ENCODE measurements around the gene GEMIN4. TPM values are rescaled to one million over a fixed set of nuclear protein-coding genes. Genes with fewer than 3 reads are reported as not detected.
A peak's percentile ranks its signal among the peaks of the same experiment; 100 is the strongest.
"Not testable (repeated sequence)": the region's sequence is repeated elsewhere in the genome, so short reads cannot be mapped to it uniquely, and the experiment has no call there.

Gene GEMIN4
- total and polyA plus RNA-seq, 7 donors, result 7.2 to 21.9 (median 12.6) TPM

GRCh38 chr17:795276-795675, 43.2 kb upstream of the GEMIN4 start:
- peak in 1 of 2 donors; percentile 50 for DNase-seq

GRCh38 chr17:794876-795275, 42.8 kb upstream of the GEMIN4 start:
- whole genome bisulfite sequencing, 3 donors, result 3 to 4% (median 3%) methylated on average over 18 of the region's 18 CpGs
- Histone ChIP-seq H3K9me3 (no peaks in the 10 kb centered on the region), H3K4me1 (peaks cover 28% of the 10 kb centered on the region), H3K27me3 (ENCODE audit: insufficient read depth in 3 of 3, low read length in 2 of 3) (no peaks in the 10 kb centered on the region), H3K4me3 (peak overlapping the region; percentile 61), H3K27ac (peak overlapping the region; percentile 30), H3K36me3 (ENCODE audit: insufficient read depth in 1 of 2, low read depth in 1 of 2) (peaks cover 0 to 34% of the 10 kb centered on the region in 2 donors)
- intact Hi-C loops (cut with DNase I), result loop anchor here (1.0 to 10.0 kb wide), 5 partner anchors 52 to 262 kb away; no protein-coding TSS in a partner anchor
- TF ChIP-seq, protein P1, sequence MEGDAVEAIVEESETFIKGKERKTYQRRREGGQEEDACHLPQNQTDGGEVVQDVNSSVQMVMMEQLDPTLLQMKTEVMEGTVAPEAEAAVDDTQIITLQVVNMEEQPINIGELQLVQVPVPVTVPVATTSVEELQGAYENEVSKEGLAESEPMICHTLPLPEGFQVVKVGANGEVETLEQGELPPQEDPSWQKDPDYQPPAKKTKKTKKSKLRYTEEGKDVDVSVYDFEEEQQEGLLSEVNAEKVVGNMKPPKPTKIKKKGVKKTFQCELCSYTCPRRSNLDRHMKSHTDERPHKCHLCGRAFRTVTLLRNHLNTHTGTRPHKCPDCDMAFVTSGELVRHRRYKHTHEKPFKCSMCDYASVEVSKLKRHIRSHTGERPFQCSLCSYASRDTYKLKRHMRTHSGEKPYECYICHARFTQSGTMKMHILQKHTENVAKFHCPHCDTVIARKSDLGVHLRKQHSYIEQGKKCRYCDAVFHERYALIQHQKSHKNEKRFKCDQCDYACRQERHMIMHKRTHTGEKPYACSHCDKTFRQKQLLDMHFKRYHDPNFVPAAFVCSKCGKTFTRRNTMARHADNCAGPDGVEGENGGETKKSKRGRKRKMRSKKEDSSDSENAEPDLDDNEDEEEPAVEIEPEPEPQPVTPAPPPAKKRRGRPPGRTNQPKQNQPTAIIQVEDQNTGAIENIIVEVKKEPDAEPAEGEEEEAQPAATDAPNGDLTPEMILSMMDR (IDR thresholded peaks at IDR 0.05), result peak; percentile 88
- ATAC-seq (peak; percentile 77 to 86 (median 82)), DNase-seq (peak; percentile 85 to 93)

More at GRCh38 chr17:795276-795675, 43.2 kb upstream of the GEMIN4 start:
- peak in 3 of 4 donors; percentile 25 to 32 (median 31) for ATAC-seq
- H3K4me3 ChIP-seq, result peak overlapping the region; percentile 61
- intact Hi-C loops (cut with DNase I), result loop anchor here (1.0 to 10.0 kb wide), 5 partner anchors 52 to 262 kb away; no protein-coding TSS in a partner anchor
- H3K27me3 ChIP-seq (ENCODE audit: insufficient read depth in 3 of 3, low read length in 2 of 3), result no peaks in the 10 kb centered on the region
- WGBS, 3 donors, result 26 to 50% (median 30%) methylated on average over 14 of the region's 14 CpGs
- H3K4me1 ChIP-seq, result peaks cover 28% of the 10 kb centered on the region
- H3K36me3 ChIP-seq (ENCODE audit: insufficient read depth in 1 of 2, low read depth in 1 of 2), result peaks cover 0 to 32% of the 10 kb centered on the region in 2 donors
- no peaks in the 10 kb centered on the region for H3K9me3 ChIP-seq
- TF ChIP-seq, protein P1 (IDR thresholded peaks at IDR 0.05), result no peak
- H3K27ac ChIP-seq, result peak overlapping the region; percentile 30

DNA sequence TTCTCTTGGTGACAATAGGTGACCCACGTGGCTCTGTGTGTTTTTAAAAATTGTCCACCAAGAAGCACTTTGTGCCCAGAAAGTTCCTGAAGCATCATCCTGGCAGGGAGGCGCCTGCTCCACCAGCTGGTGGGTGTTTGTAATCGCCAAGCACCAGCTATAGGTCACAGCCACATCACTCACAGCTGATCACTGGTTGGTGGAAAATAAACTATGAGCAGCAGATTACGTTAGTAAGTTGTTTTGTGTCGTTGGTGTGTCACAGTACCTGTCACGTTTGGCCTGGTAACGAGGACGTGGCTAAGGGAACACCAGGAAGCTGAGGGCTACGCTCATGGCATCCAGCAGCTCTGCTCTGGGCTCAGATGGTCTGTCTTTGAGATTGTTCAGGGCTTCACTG, 40.2 kb upstream of the GEMIN4 start:
- Histone ChIP-seq H3K4me1 (peaks cover 17% of the 10 kb centered on the region), H3K27ac (no peak overlapping the region), H3K4me3 (no peak overlapping the region), H3K36me3 (ENCODE audit: insufficient read depth in 1 of 2, low read depth in 1 of 2) (peaks cover 0 to 56% of the 10 kb centered on the region in 2 donors), H3K9me3 (no peaks in the 10 kb centered on the region), H3K27me3 (ENCODE audit: insufficient read depth in 3 of 3, low read length in 2 of 3) (no peaks in the 10 kb centered on the region)
- WGBS, 3 donors, result 75 to 79% (median 77%) methylated on average over 9 of the region's 9 CpGs
- no peak for ATAC-seq
- intact Hi-C loops (cut with DNase I), result loop anchor here in 1 of 2 donors (10.0 kb wide), 1 partner anchor 93 kb away; no protein-coding TSS in a partner anchor
- TF ChIP-seq, protein P1 (IDR thresholded peaks at IDR 0.05), result no peak
- DNase-seq, result peak in 1 of 2 donors; percentile 12

DNA sequence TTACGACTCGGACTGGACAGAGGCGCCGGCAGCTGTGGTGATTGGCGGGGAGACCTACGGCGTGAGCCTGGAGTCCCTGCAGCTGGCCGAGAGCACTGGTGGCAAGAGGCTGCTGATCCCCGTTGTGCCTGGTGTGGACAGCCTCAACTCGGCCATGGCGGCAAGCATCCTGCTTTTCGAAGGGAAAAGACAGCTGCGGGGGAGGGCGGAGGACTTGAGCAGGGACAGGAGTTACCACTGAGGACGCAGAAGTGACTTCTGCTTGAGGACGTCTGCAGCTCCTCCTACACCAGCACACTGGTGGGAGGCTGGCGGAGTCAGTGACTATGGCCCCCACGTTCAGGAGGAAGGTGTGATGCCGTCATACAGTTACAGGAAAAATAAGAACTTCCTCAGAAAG, 39.8 kb upstream of the GEMIN4 start:
- Histone ChIP-seq H3K4me3 (no peak overlapping the region), H3K27ac (no peak overlapping the region), H3K27me3 (ENCODE audit: insufficient read depth in 3 of 3, low read length in 2 of 3) (no peaks in the 10 kb centered on the region), H3K9me3 (no peaks in the 10 kb centered on the region), H3K4me1 (peaks cover 13% of the 10 kb centered on the region), H3K36me3 (ENCODE audit: insufficient read depth in 1 of 2, low read depth in 1 of 2) (peaks cover 0 to 52% of the 10 kb centered on the region in 2 donors)
- peak in 1 of 2 donors; percentile 52 for DNase-seq
- TF ChIP-seq, protein P1 (IDR thresholded peaks at IDR 0.05), result no peak
- intact Hi-C loops (cut with DNase I), result loop anchor here in 1 of 2 donors (10.0 kb wide), 1 partner anchor 93 kb away; no protein-coding TSS in a partner anchor
- WGBS, 3 donors, result 76 to 81% (median 79%) methylated on average over 19 of the region's 19 CpGs
- no peak for ATAC-seq

GRCh38 chr17:790874-791247, 38.8 kb upstream of the GEMIN4 start:
- Histone ChIP-seq H3K36me3 (ENCODE audit: insufficient read depth in 1 of 2, low read depth in 1 of 2) (peaks cover 0 to 55% of the 10 kb centered on the region in 2 donors), H3K4me1 (peaks cover 12% of the 10 kb centered on the region)
- DNase-seq, result peak in 1 of 2 donors; percentile 33
- intact Hi-C loops (cut with DNase I), result loop anchor here in 1 of 2 donors (10.0 kb wide), 1 partner anchor 94 kb away; no protein-coding TSS in a partner anchor
- H3K4me3 ChIP-seq; H3K27ac ChIP-seq; H3K27me3 ChIP-seq (ENCODE audit: insufficient read depth in 3 of 3, low read length in 2 of 3); H3K9me3 ChIP-seq; ATAC-seq: not testable (repeated sequence)
- 76 to 85% (median 79%) methylated on average over 9 to 10 of the region's 12 CpGs for WGBS, 3 donors

GRCh38 chr17:789931-790873, 38.1 kb upstream of the GEMIN4 start:
- not testable (repeated sequence) for H3K9me3 ChIP-seq; H3K27me3 ChIP-seq (ENCODE audit: insufficient read depth in 3 of 3, low read length in 2 of 3); ATAC-seq; H3K27ac ChIP-seq; H3K4me1 ChIP-seq; H3K4me3 ChIP-seq
- intact Hi-C loops (cut with DNase I), result loop anchor here in 1 of 2 donors (10.0 kb wide), 1 partner anchor 95 kb away; no protein-coding TSS in a partner anchor
- WGBS, 3 donors, result 78 to 87% (median 80%) methylated on average over 29 to 38 of the region's 38 CpGs
- peaks cover 0 to 59% of the 10 kb centered on the region in 2 donors for H3K36me3 ChIP-seq (ENCODE audit: insufficient read depth in 1 of 2, low read depth in 1 of 2)
- DNase-seq, result peak; percentile 55 to 58

All from psoas muscle (tissue), 8 donors.